ENCODE results near the gene MYH14.

MYH14 gene

DNA sequence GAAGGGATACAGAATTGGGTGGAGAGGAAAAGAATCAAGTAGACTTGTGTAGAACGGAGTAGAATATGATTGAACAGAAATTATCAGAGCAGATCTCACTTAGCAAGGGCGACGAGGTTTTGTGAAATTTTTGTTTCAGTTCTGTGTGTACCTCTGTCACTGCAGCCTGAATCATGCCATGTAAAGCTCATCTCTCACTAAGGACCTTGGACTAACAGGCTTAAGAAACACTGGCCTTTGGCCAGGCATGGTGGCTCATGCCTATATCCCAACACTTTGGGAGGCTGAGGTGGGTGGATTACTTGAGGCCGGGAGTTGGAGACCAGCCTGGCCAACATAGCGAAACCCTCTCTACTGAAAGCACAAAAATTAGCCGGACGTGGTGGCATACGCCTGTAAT lies 62.6 kb downstream of the MYH14 start:
- no peak for DNase-seq

GRCh38 chr19:50266896-50267295 lies 63.5 kb downstream of the MYH14 start:
- DNase-seq = no peak

DNA sequence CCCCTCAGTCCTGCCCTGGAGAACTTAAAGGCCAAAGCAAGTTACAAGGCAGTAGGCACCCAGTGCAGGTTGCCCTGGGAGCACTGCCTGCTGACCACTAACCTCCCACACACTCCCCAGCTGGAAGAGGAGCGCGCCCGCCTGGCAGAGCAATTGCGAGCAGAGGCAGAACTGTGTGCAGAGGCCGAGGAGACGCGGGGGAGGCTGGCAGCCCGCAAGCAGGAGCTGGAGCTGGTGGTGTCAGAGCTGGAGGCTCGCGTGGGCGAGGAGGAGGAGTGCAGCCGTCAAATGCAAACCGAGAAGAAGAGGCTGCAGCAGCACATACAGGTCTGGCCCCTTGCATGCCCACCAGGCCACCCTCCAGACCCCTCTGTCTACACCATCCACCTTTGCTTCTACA lies 64.6 kb downstream of the MYH14 start:
- DNase-seq = no peak

DNA sequence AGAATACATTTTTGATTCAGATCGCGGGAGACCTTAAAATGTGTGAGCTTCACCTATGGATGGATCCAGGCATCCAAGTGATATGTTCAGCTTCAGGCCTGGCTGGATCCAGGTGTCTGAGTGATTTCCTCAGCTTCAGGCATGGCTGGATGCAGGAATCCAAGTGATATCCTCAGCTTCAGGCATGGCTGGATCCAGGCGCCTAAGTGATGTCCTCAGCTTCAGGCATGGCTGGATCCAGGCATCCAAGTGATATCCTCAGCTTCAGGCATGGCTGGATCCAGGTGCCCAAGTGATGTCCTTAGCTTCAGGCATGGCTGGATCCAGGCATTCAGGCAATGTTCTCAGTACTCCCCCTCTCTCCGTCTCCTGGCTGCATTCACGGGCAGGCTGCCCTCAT lies 65.1 kb downstream of the MYH14 start:
- no peak for DNase-seq

GRCh38 chr19:50269653-50270052 lies 66.2 kb downstream of the MYH14 start:
- DNase-seq = no peak

DNA sequence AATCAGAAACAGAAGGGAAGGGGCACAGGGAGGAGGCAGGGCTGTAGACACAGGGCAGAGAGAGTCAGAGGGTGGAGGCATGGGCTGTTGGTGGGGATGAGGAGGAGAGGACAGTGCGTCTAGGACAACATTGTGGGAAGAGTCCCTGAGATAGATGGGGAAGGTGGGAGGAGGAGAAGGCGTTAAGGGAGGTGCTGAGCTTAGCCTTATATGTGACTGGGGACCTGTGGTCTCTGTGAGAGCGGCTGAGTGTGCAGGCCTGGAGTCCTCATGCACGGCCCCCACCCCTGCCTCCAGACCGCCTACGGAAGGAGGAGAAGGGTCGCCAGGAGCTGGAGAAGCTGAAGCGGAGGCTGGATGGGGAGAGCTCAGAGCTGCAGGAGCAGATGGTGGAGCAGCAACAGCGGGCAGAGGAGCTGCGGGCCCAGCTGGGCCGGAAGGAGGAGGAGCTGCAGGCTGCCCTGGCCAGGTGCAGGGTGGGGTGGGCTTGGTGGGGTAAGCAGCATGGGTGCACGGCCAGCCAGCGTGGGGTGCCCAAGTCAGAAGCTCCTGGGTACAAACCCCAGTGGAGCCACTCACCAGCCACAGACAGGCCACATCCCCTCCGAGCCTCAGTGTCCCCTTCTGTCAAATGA lies 69.0 kb downstream of the MYH14 start:
- DNase-seq = no peak

DNA sequence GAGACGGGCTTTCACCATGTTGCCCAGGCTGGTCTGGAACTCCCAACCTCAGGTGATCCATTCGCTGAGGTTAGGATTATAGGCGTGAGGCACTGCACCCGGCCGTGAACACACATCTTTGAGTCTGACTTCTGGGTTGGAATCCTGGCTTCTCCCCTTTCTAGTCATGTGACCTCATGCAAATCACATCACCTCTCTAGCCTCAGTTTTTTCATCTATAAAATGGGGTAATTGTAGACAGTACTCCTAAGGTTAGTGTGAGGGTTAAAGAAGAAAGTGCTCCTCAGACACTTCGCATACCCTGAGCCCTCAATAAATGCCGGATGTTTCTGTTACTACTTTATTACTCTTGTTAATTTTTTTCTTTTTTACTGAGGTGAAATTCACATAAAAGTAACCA lies 70.4 kb downstream of the MYH14 start:
- no peak for DNase-seq

DNA sequence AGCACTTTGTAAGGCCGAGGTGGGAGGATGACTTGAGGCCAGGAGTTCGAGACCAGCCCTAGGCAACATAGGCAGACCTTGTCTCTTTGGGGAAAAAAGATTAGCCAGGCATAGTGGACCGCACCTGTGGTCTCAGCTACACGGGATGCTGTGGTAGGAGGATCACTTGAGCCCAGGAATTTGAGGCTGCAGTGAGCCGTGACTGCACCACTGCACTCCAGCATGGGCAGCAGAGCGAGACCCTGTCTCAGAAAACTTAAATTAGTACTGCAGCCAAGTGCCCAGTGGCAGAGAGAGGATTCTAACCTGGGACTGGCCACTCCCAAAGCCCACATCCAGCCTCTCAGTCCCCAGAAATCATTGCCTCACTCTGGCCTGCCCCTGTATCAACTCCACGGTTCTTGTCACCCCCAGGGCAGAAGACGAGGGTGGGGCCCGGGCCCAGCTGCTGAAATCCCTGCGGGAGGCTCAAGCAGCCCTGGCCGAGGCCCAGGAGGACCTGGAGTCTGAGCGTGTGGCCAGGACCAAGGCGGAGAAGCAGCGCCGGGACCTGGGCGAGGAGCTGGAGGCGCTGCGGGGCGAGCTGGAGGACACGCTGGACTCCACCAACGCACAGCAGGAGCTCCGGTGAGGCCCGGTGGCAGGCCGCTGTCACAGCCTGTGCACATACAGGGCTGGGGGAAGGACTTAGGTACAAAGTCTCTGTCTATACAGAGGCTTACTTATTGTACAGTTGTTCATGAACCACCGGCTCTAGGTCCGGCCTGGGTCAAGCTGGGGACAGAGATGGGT lies 72.4 kb downstream of the MYH14 start:
- DNase-seq = no peak

GRCh38 chr19:50276370-50277063 lies 73.1 kb downstream of the MYH14 start:
- DNase-seq = no peak

DNA sequence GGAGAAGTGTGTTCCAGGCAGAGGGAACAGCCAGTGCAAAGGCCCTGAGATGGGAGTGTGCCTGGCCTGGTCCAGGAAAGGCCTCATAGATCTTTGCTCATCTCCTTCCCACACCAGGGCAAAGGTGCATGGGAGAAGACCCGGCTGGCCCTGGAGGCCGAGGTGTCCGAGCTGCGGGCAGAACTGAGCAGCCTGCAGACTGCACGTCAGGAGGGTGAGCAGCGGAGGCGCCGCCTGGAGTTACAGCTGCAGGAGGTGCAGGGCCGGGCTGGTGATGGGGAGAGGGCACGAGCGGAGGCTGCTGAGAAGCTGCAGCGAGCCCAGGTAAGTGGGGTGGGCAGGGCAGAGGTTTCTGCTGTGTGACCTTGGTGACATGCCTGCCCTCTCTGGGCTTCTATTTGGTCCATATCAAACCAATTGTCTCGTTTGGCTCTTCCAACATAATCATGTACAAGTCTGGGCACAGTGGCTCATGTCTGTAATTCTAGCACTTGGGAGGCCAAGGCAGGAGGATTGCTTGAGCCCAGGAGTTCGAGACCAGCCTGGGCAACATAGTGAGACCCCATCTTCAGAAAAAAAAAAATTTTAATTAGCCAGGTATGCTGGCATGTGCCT lies 74.7 kb downstream of the MYH14 start:
- no peak for DNase-seq

DNA sequence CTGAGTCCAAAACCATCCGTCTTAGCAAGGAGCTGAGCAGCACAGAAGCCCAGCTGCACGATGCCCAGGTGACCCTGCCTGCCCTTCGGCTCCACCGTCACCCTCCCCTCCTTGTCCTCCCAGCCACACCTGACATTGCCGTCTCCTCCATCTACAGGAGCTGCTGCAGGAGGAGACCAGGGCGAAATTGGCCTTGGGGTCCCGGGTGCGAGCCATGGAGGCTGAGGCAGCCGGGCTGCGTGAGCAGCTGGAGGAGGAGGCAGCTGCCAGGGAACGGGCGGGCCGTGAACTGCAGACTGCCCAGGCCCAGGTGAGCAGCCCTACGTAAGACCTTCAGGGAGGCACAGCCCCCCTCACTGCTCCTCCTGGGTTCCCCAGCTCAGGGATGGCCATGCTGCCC lies 76.7 kb downstream of the MYH14 start:
- no peak for DNase-seq

DNA sequence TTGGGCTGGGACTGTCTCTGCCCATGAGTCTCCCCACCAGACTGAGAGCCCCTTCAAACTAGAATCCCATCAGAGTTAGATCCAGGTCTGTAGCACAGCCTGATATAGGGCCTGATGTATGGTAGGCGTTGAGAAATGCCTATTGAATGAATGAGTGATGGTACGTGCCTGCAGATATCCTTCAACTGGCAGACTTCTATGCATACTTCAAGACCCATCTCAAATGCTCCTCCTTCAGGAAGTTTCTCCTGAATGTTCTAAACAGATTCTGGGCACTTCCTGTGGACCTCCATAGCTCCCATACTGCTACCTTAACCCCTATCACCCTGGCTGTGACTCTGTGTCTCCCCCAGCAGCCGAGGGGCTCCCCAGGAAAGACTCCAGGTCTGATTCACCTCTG lies 77.6 kb downstream of the MYH14 start:
- no peak for DNase-seq

GRCh38 chr19:50281491-50281890 lies 78.1 kb downstream of the MYH14 start:
- DNase-seq = no peak

- no peak for DNase-seq
Observed at GRCh38 chr19:50285833-50286232, 82.4 kb downstream of the MYH14 start.

- DNase-seq = no peak
Observed at GRCh38 chr19:50286443-50286842, 83.0 kb downstream of the MYH14 start.

DNA sequence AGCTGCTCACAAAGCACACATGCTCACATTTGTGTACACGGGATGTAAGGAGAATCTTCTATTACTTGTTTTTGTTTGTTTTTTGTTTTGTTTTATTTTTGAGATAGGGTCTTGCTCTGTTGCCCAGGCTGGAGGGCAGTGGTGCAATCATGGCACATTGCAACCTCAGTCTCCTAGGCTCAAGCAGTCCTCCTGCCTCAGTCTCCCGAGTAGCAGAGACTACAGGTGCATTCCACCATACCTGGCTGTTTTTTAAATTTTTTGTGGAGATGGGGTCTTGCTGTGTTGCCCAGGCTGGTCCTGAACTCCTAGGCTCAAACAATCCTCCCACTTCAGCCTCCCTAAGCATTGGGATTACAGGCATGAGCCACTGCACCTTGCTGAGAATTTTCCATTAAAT lies 83.9 kb downstream of the MYH14 start:
- no peak for DNase-seq

GRCh38 chr19:50288954-50289353 lies 85.5 kb downstream of the MYH14 start:
- DNase-seq = no peak

DNA sequence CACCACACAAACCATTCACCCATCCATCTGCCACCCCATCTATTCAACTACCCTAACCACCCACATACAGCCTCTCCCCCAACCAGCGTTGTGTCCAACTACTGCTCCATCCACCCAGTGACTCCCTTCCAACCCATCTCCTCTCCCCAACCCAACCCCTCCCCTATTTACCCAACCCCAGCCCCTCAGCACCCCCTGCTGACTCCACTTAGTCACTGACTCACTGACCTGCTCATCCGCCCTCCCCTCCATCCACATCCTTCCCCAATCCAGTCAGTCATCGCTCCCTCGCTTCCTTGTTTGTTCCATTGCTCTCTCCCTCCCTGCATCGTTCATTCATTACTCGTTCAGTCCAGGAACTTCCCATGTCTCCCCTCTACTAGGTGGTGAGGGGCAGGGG lies 86.6 kb downstream of the MYH14 start:
- DNase-seq = no peak

- DNase-seq = no peak
Observed at GRCh38 chr19:50290775-50291174, 87.4 kb downstream of the MYH14 start.

GRCh38 chr19:50292216-50292827 lies 88.9 kb downstream of the MYH14 start:
- no peak for DNase-seq

GRCh38 chr19:50293263-50294004 lies 90.0 kb downstream of the MYH14 start:
- no peak for DNase-seq

GRCh38 chr19:50300051-50300450 lies 96.6 kb downstream of the MYH14 start:
- DNase-seq = no peak

All from NCI-H2171 (cell line).